Measurements from ENCODE around the gene PRR12. TPM values are rescaled to one million over a fixed set of nuclear protein-coding genes. Genes with fewer than 3 reads are reported as not detected.
A peak's percentile ranks its signal among the peaks of the same experiment; 100 is the strongest.

The PRR12 gene
- total RNA-seq, 1 donor: 2.2 TPM

DNA sequence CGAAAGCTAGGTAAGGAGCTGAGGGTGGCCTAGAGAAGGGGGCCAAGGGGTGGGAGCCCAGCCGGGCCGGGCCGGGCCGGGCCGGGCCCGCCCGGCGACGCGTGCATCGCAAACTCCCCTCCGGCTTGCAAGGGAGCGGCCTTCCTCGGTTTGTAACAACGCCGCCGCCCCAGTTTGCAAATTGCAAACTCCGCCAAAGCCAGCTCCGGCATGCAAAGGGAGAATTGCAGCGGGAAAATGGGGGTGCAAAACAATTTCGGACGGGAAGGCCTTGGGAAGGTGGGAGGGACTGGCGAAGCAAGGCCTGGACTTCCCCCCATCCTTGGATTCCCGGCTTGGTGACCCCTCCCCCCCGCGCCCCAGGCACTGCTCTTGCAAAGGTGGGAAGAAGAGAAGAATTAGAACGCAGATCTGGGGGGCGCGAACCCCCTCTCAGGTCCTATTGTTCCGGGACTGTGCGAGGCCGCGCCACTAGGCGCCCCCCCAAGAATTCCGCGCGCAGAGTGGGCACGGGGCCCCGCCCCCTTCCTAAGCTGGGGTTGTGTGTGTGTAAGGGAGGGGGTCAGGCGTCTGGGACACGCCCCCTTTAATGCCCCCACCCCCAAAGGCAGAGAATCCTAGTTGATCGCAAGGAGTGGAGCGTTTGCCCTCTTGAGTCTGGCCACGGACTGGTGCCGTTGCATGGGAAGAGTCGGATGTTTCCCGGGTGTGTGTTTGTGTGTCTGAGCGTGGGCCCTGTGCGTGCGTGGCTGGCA, 926 bp downstream of the PRR12 start:
- Histone ChIP-seq H2AFZ (ENCODE audit: low read length) (peak overlapping the region; percentile 25), H3K36me3 (ENCODE audit: insufficient read depth, low read length) (peaks cover 21% of the 10 kb centered on the region), H3K4me1 (ENCODE audit: insufficient read depth, low read length) (peaks cover 22% of the 10 kb centered on the region), H3K9me3 (ENCODE audit: low read depth, low read length) (no peaks in the 10 kb centered on the region), H3K4me3 (ENCODE audit: insufficient read depth, low read length) (peak overlapping the region; percentile 87), H3K4me2 (ENCODE audit: insufficient read depth, low read length) (peak overlapping the region; percentile 90), H3K27me3 (ENCODE audit: insufficient read depth, low read length) (no peaks in the 10 kb centered on the region), H4K20me1 (ENCODE audit: insufficient read depth, low read length) (peaks cover 21% of the 10 kb centered on the region), H3K27ac (ENCODE audit: low read depth, low read length) (peak overlapping the region; percentile 8), H3K79me2 (ENCODE audit: insufficient read depth, low read length) (peaks cover 32% of the 10 kb centered on the region)
- DNase-seq (ENCODE audit: insufficient read length, low spot score, missing footprints): peak; percentile 96
- TF ChIP-seq, protein P1, sequence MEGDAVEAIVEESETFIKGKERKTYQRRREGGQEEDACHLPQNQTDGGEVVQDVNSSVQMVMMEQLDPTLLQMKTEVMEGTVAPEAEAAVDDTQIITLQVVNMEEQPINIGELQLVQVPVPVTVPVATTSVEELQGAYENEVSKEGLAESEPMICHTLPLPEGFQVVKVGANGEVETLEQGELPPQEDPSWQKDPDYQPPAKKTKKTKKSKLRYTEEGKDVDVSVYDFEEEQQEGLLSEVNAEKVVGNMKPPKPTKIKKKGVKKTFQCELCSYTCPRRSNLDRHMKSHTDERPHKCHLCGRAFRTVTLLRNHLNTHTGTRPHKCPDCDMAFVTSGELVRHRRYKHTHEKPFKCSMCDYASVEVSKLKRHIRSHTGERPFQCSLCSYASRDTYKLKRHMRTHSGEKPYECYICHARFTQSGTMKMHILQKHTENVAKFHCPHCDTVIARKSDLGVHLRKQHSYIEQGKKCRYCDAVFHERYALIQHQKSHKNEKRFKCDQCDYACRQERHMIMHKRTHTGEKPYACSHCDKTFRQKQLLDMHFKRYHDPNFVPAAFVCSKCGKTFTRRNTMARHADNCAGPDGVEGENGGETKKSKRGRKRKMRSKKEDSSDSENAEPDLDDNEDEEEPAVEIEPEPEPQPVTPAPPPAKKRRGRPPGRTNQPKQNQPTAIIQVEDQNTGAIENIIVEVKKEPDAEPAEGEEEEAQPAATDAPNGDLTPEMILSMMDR (IDR thresholded peaks at IDR 0.05; ENCODE audit: extremely low read depth, low read depth, low read length): no peak

DNA sequence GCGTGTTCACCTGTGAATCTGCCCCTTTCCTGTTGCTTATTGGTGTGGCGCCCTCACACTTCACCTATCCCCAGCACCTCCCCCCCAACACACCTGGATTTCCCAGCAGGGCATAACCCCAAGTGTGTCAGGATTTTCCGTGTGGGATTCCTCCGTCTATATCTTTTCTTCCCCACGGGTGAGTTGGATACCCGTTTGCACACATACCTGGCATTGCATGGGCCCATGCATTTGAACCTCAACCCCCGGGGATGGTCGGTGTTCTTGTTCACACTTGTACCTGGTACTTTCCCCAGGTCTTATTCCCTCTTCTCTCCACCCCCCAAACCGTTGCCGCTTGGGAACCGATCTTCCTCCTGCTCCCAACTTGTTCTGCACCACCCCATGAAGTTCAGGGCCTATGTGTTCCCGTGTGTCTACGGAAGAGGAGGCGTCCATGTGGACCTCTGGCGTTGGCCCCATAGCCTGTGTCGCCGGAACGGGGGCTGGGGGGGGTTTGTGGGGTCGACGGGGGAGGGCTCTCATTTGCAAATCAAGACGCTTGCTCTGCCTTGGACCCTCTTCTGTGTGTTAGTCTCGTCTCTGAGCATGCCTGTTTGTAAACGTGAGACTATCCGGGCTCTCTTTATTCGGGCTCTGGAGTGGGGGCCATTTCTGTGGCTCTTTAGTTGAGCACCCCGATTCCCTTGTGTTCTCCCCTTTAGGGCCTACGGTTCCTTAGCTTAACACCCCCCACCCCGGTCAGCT, 1.7 kb downstream of the PRR12 start:
- TF ChIP-seq, protein P1 (IDR thresholded peaks at IDR 0.05; ENCODE audit: extremely low read depth, low read depth, low read length): no peak
- no peaks in the 10 kb centered on the region for H3K27me3 ChIP-seq (ENCODE audit: insufficient read depth, low read length)
- no peaks in the 10 kb centered on the region for H3K9me3 ChIP-seq (ENCODE audit: low read depth, low read length)
- peak; percentile 95 for DNase-seq (ENCODE audit: insufficient read length, low spot score, missing footprints)
- no peak overlapping the region for H3K27ac ChIP-seq (ENCODE audit: low read depth, low read length)
- peaks cover 22% of the 10 kb centered on the region for H3K4me1 ChIP-seq (ENCODE audit: insufficient read depth, low read length)
- H4K20me1 ChIP-seq (ENCODE audit: insufficient read depth, low read length): peaks cover 21% of the 10 kb centered on the region
- peaks cover 21% of the 10 kb centered on the region for H3K36me3 ChIP-seq (ENCODE audit: insufficient read depth, low read length)
- peak overlapping the region; percentile 90 for H3K4me2 ChIP-seq (ENCODE audit: insufficient read depth, low read length)
- no peak overlapping the region for H2AFZ ChIP-seq (ENCODE audit: low read length)
- H3K79me2 ChIP-seq (ENCODE audit: insufficient read depth, low read length): peaks cover 39% of the 10 kb centered on the region
- peak overlapping the region; percentile 87 for H3K4me3 ChIP-seq (ENCODE audit: insufficient read depth, low read length)

DNA sequence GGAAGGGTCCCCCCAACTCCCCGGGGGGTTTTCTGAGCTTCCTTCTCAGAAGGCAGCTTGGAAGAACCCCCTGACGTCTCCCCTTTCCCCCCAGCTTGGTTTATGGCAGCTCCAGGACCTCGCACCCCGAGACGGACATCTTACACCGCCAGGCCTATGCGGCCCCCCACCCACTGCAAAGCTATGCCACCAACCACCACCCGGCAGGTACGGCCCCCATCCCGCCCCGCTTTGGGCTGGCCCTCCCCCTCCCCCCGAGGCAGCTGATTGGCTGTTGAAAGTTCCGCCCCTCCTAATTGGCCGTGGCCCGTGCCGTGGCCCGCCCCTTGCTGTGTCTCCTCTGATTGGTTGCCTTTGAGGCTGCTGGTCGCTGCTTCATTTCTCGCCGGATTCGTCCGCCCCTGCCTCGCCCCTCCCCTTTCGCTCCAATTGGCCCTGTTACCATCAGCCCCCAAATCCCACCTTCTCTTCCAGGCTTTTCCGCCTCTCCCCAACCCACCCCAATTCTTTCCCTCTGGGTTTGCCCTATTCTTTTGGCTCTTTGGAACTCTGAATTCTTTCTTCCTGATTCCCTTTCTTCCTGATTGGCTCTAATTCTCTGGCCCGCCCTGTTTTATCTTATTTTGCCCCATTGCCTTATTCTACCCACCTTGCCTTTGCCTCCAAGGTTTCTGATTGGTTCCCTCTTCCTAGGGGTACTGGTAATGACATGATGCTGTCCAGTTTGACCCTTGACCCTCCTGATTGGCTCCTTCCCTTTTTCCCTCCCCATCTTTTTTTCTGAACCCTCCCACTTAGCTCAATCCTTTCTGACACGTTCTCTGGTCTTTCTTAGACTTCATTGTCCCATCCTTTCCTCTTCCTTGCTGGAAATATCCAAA, 2.5 kb downstream of the PRR12 start:
- Histone ChIP-seq H3K4me1 (ENCODE audit: insufficient read depth, low read length) (peaks cover 22% of the 10 kb centered on the region), H3K79me2 (ENCODE audit: insufficient read depth, low read length) (peaks cover 45% of the 10 kb centered on the region), H3K9me3 (ENCODE audit: low read depth, low read length) (no peaks in the 10 kb centered on the region), H3K4me2 (ENCODE audit: insufficient read depth, low read length) (peak overlapping the region; percentile 90), H2AFZ (ENCODE audit: low read length) (peak overlapping the region; percentile 78), H4K20me1 (ENCODE audit: insufficient read depth, low read length) (peaks cover 23% of the 10 kb centered on the region), H3K36me3 (ENCODE audit: insufficient read depth, low read length) (peaks cover 25% of the 10 kb centered on the region), H3K27ac (ENCODE audit: low read depth, low read length) (peak overlapping the region; percentile 53), H3K4me3 (ENCODE audit: insufficient read depth, low read length) (peak overlapping the region; percentile 87), H3K27me3 (ENCODE audit: insufficient read depth, low read length) (no peaks in the 10 kb centered on the region)
- DNase-seq (ENCODE audit: insufficient read length, low spot score, missing footprints): peak; percentile 100
- TF ChIP-seq, protein P1 (IDR thresholded peaks at IDR 0.05; ENCODE audit: extremely low read depth, low read depth, low read length): no peak

Data from osteoblast (primary cell).